WERI-Rb-1 (cell line): ENCODE results near the gene ARHGEF4.
"Not testable (repeated sequence)": the region's sequence is repeated elsewhere in the genome, so short reads cannot be mapped to it uniquely, and the experiment has no call there.

Source experiments
- DNase-seq: peaks from one replicate; pipeline ENCODE4 v3.0.0-alpha.2; 2020
- H3K27ac ChIP-seq: fragments of 250-450 bp; sonication (Bioruptor Pico); 2 replicates; pipeline ENCODE4 v1.5.1; 2020; ENCODE audit warnings: mild to moderate bottlenecking, moderate library complexity
- H3K27me3 ChIP-seq: fragments of 250-450 bp; sonication (Bioruptor Pico); 2 replicates; pipeline ENCODE4 v1.5.1; 2021; ENCODE audit warnings: mild to moderate bottlenecking, low read depth, moderate library complexity; ENCODE audit not compliant: insufficient read depth, severe bottlenecking
- H3K36me3 ChIP-seq: fragments of 250-450 bp; sonication (Bioruptor Pico); 2 replicates; pipeline ENCODE4 v1.5.1; 2020; ENCODE audit warnings: mild to moderate bottlenecking, moderate library complexity
- H3K4me3 ChIP-seq: 2 replicates; pipeline ENCODE4 v1.5.1; 2011; ENCODE audit warnings: low read depth, mild to moderate bottlenecking, control low read depth, low read length
- H3K9me3 ChIP-seq: fragments of 250-450 bp; sonication (Bioruptor Pico); 2 replicates; pipeline ENCODE4 v1.5.1; 2021; ENCODE audit warnings: mild to moderate bottlenecking, moderate library complexity; ENCODE audit not compliant: severe bottlenecking
- CTCF ChIP-seq: IDR thresholded peaks from 2 replicates; pipeline ENCODE4 v1.5.1; 2011; ENCODE audit warnings: low read depth, mild to moderate bottlenecking, control low read depth, inconsistent platforms, low read length

The ARHGEF4 gene

GRCh38 chr2:131063501-131064283 lies 227.0 kb downstream of the ARHGEF4 start:
- peaks cover 56% of the 10 kb centered on the region for H3K36me3 ChIP-seq
- no peak for DNase-seq
- H3K27me3 ChIP-seq = no peaks in the 10 kb centered on the region
- no peak overlapping the region for H3K4me3 ChIP-seq
- H3K9me3 ChIP-seq = no peaks in the 10 kb centered on the region
- TF ChIP-seq CTCF = no peak
- H3K27ac ChIP-seq = no peak overlapping the region

- Histone ChIP-seq H3K27ac (no peak overlapping the region), H3K27me3 (no peaks in the 10 kb centered on the region), H3K4me3 (no peak overlapping the region), H3K36me3 (peaks cover 55% of the 10 kb centered on the region), H3K9me3 (no peaks in the 10 kb centered on the region)
- TF ChIP-seq CTCF = no peak
- no peak for DNase-seq
Observed at GRCh38 chr2:131064589-131065512, 228.1 kb downstream of the ARHGEF4 start.

- no peaks in the 10 kb centered on the region for H3K9me3 ChIP-seq
- DNase-seq = no peak
- no peak for TF ChIP-seq CTCF
- H3K4me3 ChIP-seq = no peak overlapping the region
- H3K27ac ChIP-seq = no peak overlapping the region
- no peaks in the 10 kb centered on the region for H3K27me3 ChIP-seq
- peaks cover 74% of the 10 kb centered on the region for H3K36me3 ChIP-seq
Observed at GRCh38 chr2:131067465-131068125, 230.9 kb downstream of the ARHGEF4 start.

- H3K27me3 ChIP-seq, DNase-seq, H3K9me3 ChIP-seq, H3K27ac ChIP-seq, H3K4me3 ChIP-seq: not testable (repeated sequence)
- peaks cover 72% of the 10 kb centered on the region for H3K36me3 ChIP-seq
Observed at GRCh38 chr2:131068172-131068571, 231.5 kb downstream of the ARHGEF4 start.

- not testable (repeated sequence) for DNase-seq, H3K4me3 ChIP-seq, H3K27ac ChIP-seq, H3K9me3 ChIP-seq, H3K27me3 ChIP-seq
- H3K36me3 ChIP-seq = peaks cover 89% of the 10 kb centered on the region
Observed at GRCh38 chr2:131075578-131075977, 238.9 kb downstream of the ARHGEF4 start.

- Histone ChIP-seq H3K9me3 (no peaks in the 10 kb centered on the region), H3K27ac (no peak overlapping the region), H3K36me3 (peaks cover 89% of the 10 kb centered on the region), H3K4me3 (no peak overlapping the region), H3K27me3 (no peaks in the 10 kb centered on the region)
- no peak for TF ChIP-seq CTCF
- DNase-seq = no peak
Observed at GRCh38 chr2:131076707-131077106, 240.0 kb downstream of the ARHGEF4 start.
